ENCODE data around the gene PAPPA. TPM values are rescaled to one million over a fixed set of nuclear protein-coding genes. Genes with fewer than 3 reads are reported as not detected.

Gene PAPPA
- polyA plus RNA-seq, 1 experiment, result 39.9 TPM

GRCh38 chr9:116308076-116308475 is 154.5 kb downstream of the PAPPA start:
- DNase-seq (ENCODE audit: low read depth), result no peak
- H3K4me3 ChIP-seq (ENCODE audit: low read depth, low read length), result no peak overlapping the region
- ChIA-PET POLR2A (no interaction called here), CTCF (interaction anchor here (1.3 kb wide), 1 partner anchor 152 kb away, joined by 6 read pairs; no protein-coding TSS in a partner anchor)
- H3K36me3 ChIP-seq (ENCODE audit: control insufficient read depth, insufficient read depth, low read length), result peaks cover 9% of the 10 kb centered on the region
- no peak for TF ChIP-seq CTCF (IDR thresholded peaks at IDR 0.05; ENCODE audit: insufficient read depth, low read depth, low read length)
- H3K27me3 ChIP-seq (ENCODE audit: control insufficient read depth, insufficient read depth, low read length), result no peaks in the 10 kb centered on the region

GRCh38 chr9:116309900-116310611 is 156.5 kb downstream of the PAPPA start:
- CTCF ChIA-PET, result interaction anchor here (1.2 kb wide), 1 partner anchor 12 kb away, joined by 3 read pairs; no protein-coding TSS in a partner anchor
- POLR2A ChIA-PET, result no interaction called here

GRCh38 chr9:116312221-116312620 is 158.6 kb downstream of the PAPPA start:
- no peak for DNase-seq (ENCODE audit: low read depth)
- TF ChIP-seq CTCF (IDR thresholded peaks at IDR 0.05; ENCODE audit: insufficient read depth, low read depth, low read length), result no peak
- Histone ChIP-seq H3K27me3 (ENCODE audit: control insufficient read depth, insufficient read depth, low read length) (no peaks in the 10 kb centered on the region), H3K36me3 (ENCODE audit: control insufficient read depth, insufficient read depth, low read length) (peaks cover 4% of the 10 kb centered on the region), H3K4me3 (ENCODE audit: low read depth, low read length) (no peak overlapping the region)
- ChIA-PET CTCF (no interaction called here), POLR2A (no interaction called here)

More at GRCh38 chr9:116309900-116310611, 156.5 kb downstream of the PAPPA start:
- no peak for TF ChIP-seq CTCF (IDR thresholded peaks at IDR 0.05; ENCODE audit: insufficient read depth, low read depth, low read length)
- peaks cover 2% of the 10 kb centered on the region for H3K36me3 ChIP-seq (ENCODE audit: control insufficient read depth, insufficient read depth, low read length)
- DNase-seq (ENCODE audit: low read depth), result no peak
- H3K27me3 ChIP-seq (ENCODE audit: control insufficient read depth, insufficient read depth, low read length), result no peaks in the 10 kb centered on the region
- no peak overlapping the region for H3K4me3 ChIP-seq (ENCODE audit: low read depth, low read length)

- H3K27me3 ChIP-seq (ENCODE audit: control insufficient read depth, insufficient read depth, low read length), result no peaks in the 10 kb centered on the region
- ChIA-PET CTCF (no interaction called here), POLR2A (no interaction called here)
- no peak for TF ChIP-seq CTCF (IDR thresholded peaks at IDR 0.05; ENCODE audit: insufficient read depth, low read depth, low read length)
- peaks cover 4% of the 10 kb centered on the region; the same call in 1 of the 2 replicates for H3K36me3 ChIP-seq (ENCODE audit: control insufficient read depth, insufficient read depth, low read length)
- DNase-seq (ENCODE audit: low read depth), result no peak
- no peak overlapping the region for H3K4me3 ChIP-seq (ENCODE audit: low read depth, low read length)
These were observed 160.0 kb downstream of the PAPPA start for GRCh38 chr9:116313638-116314037.

- peaks cover 4% of the 10 kb centered on the region; the same call in 1 of the 2 replicates for H3K36me3 ChIP-seq (ENCODE audit: control insufficient read depth, insufficient read depth, low read length)
- ChIA-PET POLR2A (no interaction called here), CTCF (interaction anchor here (0.9 kb wide), 1 partner anchor 10 kb away, joined by 3 read pairs; no protein-coding TSS in a partner anchor)
- H3K4me3 ChIP-seq (ENCODE audit: low read depth, low read length), result no peak overlapping the region
- no peak for TF ChIP-seq CTCF (IDR thresholded peaks at IDR 0.05; ENCODE audit: insufficient read depth, low read depth, low read length)
- no peak for DNase-seq (ENCODE audit: low read depth)
- H3K27me3 ChIP-seq (ENCODE audit: control insufficient read depth, insufficient read depth, low read length), result no peaks in the 10 kb centered on the region
These were observed 162.7 kb downstream of the PAPPA start for GRCh38 chr9:116316246-116316645.

All from BJ (cell line).